Forelimb muscle (tissue), 1 donor: ENCODE measurements around the gene DET1. TPM values are rescaled to one million over a fixed set of nuclear protein-coding genes. Genes with fewer than 3 reads are reported as not detected.
A peak's percentile ranks its signal among the peaks of the same experiment; 100 is the strongest.

Source experiments
- DNase-seq: peaks from one replicate; pipeline ENCODE4 v3.0.0-alpha.2; 2013; ENCODE audit warnings: low read depth
- polyA plus RNA-seq: library from polyadenylated mRNA; unstranded; fragments of 120-200 nt; gene quantifications from one replicate; pipeline ENCODE4 v1.2.1, GENCODE V29; 2013; ENCODE audit not compliant: insufficient read length

The DET1 gene
- polyA plus RNA-seq, 1 donor, result 8.7 TPM

DNA sequence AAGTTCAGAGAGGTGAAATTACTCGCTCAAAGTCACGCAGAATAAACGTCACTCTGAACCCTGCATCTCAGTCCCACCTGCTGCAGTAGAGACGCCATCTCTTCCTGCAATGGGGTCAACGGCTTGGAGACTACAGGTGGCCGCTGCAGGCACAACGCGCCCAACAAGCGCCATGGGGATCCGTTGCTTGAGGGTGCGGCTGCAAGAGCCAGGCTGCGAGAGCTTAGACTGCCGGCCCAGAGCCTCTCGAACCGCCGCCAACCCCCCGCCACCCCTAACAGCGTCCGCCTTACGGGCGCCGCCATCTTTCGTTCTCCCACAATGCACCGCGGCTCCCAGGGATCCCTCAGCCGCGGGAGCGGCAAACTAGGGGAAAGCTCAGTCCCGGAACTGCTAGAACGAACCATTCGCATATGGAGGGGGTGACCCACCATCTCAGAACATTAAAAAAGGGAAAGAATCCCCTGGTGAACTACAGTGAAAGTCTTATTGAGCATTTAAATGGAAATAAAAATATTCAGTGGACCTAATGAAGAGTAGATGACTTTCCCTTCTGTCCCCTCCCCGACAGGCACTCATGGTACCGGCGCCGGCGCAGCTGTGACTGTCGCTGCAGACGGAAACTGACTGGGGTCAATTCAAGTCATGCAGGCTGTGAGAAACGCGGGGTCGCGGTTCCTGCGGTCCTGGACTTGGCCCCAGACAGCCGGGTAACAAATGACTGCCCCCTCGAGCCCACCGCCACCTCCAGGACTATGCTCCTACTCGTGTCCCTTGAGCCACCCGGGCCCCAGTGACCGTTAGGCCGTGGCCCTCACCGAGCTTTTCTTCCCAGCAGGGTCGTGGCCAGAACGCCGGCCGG lies 79.2 kb downstream of the DET1 start, which contains the start of the genes MRPL46 and MRPS11:
TSS of gene MRPL46 (minus strand) at position 316 of the 862 bp plus-strand sequence. CDS start at position 305, 11 bp downstream.
TSS of gene MRPS11 (plus strand) at position 636 of the 862 bp plus-strand sequence. CDS start at position 646, 10 bp downstream.
- DNase-seq, result peak; percentile 82

DNA sequence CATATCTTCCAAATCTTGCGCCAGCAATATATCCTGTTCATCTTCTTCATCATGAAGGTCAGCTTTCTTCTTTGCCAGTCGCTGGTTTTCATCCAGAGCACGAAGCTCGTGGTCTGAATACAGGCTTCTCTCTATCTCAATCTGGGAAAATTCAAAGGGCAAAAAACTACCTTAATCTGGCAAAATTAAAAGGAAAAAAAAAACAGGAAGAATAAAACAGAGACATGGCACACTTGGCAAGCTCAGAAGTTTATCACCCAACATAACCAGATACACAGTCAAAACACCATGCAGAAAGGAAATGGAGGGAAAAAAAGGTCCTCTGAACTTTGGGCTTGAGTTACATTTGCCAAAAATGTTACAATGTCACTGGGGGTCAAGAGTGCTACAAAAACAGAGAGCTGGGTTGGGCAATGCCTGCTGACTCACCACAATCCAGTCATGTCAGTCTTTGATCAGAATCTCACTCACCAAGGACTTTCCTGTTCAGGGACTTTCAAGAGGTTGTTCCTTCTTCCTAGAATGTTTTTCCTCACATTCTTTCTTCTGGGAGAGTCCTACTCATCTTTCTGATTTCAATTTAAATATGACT lies 80.8 kb downstream of the DET1 start:
- no peak for DNase-seq

DNA sequence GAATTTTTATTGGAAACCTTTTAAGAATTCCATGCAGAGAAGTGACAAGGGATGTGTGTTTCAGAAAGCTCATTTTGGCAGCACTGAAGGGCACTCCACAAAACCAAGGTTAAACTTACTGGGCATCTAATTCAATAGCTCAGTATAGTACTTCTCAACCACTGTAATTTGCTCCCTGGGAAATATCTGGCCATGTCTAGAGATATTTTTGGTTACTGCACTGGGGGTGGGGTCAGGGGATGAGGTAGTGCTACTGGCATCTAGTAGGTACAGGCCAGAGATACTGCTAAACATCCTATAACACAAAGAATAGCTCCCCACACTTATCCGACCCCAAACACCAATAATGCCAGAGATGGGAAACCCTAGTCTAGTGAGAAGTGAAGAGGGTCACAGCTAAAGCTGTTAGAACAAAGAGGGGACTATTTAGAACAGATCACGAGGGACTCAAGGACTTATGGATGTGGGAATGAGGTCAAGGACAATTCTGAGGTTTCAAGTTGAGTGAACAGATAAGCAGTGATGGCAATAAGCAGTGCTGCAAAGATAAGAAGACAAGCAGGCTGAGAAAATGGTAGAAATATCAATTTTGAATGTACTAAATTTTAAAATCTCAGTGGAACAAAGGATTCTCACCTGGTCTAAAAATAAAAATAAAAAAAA lies 82.5 kb downstream of the DET1 start:
- DNase-seq, result no peak

Other genes with a start within 250 kb of the DET1 start
- 22.2 TPM for gene MRPL46, start 79.3 kb downstream of the DET1 start, polyA plus RNA-seq
- gene MRPS11, start 79.0 kb downstream of the DET1 start, polyA plus RNA-seq, result 42.7 TPM
- gene AEN, start 74.7 kb upstream of the DET1 start, polyA plus RNA-seq, result 4.9 TPM
- 0.62 TPM for gene ISG20, start 92.3 kb upstream of the DET1 start, polyA plus RNA-seq